ENCODE data around the gene THEM4.

Gene THEM4

GRCh38 chr1:151839082-151839412, 70.3 kb downstream of the THEM4 start:
- in situ Hi-C loops (cut with HindIII; ENCODE audit: low sequenced_read_pairs), result loop anchor here (5.0 kb wide), 1 partner anchor 97 kb away; no protein-coding TSS in a partner anchor

- in situ Hi-C loops (cut with HindIII; ENCODE audit: low sequenced_read_pairs), result loop anchor here (5.0 kb wide), 1 partner anchor 96 kb away; no protein-coding TSS in a partner anchor
These were observed 70.9 kb downstream of the THEM4 start for GRCh38 chr1:151838222-151839081.

GRCh38 chr1:151837884-151838221, 71.5 kb downstream of the THEM4 start:
- in situ Hi-C loops (cut with HindIII; ENCODE audit: low sequenced_read_pairs), result loop anchor here (5.0 kb wide), 1 partner anchor 96 kb away; no protein-coding TSS in a partner anchor

- in situ Hi-C loops (cut with HindIII; ENCODE audit: low sequenced_read_pairs), result loop anchor here (5.0 kb wide), 1 partner anchor 95 kb away; no protein-coding TSS in a partner anchor
These were observed 72.1 kb downstream of the THEM4 start for GRCh38 chr1:151837197-151837596.

GRCh38 chr1:151835596-151835995, 73.7 kb downstream of the THEM4 start:
- in situ Hi-C loops (cut with HindIII; ENCODE audit: low sequenced_read_pairs), result loop anchor here (5.0 kb wide), 1 partner anchor 93 kb away; no protein-coding TSS in a partner anchor

- in situ Hi-C loops (cut with HindIII; ENCODE audit: low sequenced_read_pairs), result no loop called here
These were observed 75.1 kb downstream of the THEM4 start for GRCh38 chr1:151834239-151834638.

- in situ Hi-C loops (cut with HindIII; ENCODE audit: low sequenced_read_pairs), result no loop called here
These were observed 76.0 kb downstream of the THEM4 start for GRCh38 chr1:151833172-151833900.

GRCh38 chr1:151832318-151832980, 76.9 kb downstream of the THEM4 start:
- in situ Hi-C loops (cut with HindIII; ENCODE audit: low sequenced_read_pairs), result no loop called here

- in situ Hi-C loops (cut with HindIII; ENCODE audit: low sequenced_read_pairs), result no loop called here
These were observed 77.7 kb downstream of the THEM4 start, which contains the start of gene RORC for GRCh38 chr1:151831605-151832004. Gene RORC (minus strand): TSS chr1:151831802. CDS start chr1:151831764, 38 bp downstream.

- in situ Hi-C loops (cut with HindIII; ENCODE audit: low sequenced_read_pairs), result no loop called here
These were observed 78.1 kb downstream of the THEM4 start for GRCh38 chr1:151831256-151831591.

- in situ Hi-C loops (cut with HindIII; ENCODE audit: low sequenced_read_pairs), result no loop called here
These were observed 79.3 kb downstream of the THEM4 start for GRCh38 chr1:151830055-151830454.

- in situ Hi-C loops (cut with HindIII; ENCODE audit: low sequenced_read_pairs), result no loop called here
These were observed 79.8 kb downstream of the THEM4 start for GRCh38 chr1:151829352-151830046.

- in situ Hi-C loops (cut with HindIII; ENCODE audit: low sequenced_read_pairs), result no loop called here
These were observed 80.4 kb downstream of the THEM4 start for GRCh38 chr1:151828921-151829320.

GRCh38 chr1:151827853-151828252, 81.5 kb downstream of the THEM4 start:
- in situ Hi-C loops (cut with HindIII; ENCODE audit: low sequenced_read_pairs), result no loop called here

- in situ Hi-C loops (cut with HindIII; ENCODE audit: low sequenced_read_pairs), result no loop called here
These were observed 83.3 kb downstream of the THEM4 start for GRCh38 chr1:151825751-151826660.

- in situ Hi-C loops (cut with HindIII; ENCODE audit: low sequenced_read_pairs), result no loop called here
These were observed 84.1 kb downstream of the THEM4 start for GRCh38 chr1:151825204-151825603.

All from endothelial cell of hepatic sinusoid (primary cell).